HL-60/S4 treated with retinoic acid at 250 ng/mL for 4 days and 3 days (cell line): Measurements from ENCODE around the gene ABCA13.
"Not testable (repeated sequence)": the region's sequence is repeated elsewhere in the genome, so short reads cannot be mapped to it uniquely, and the experiment has no call there.

Experiments used
- in situ Hi-C: fragments of 300-500 bp; cut with MboI; formaldehyde crosslinking; loops from 2 replicates; pipeline ENCODE4 v1.7.0; 2022; ENCODE audit warnings: low sequenced_read_pairs

The ABCA13 gene

GRCh38 chr7:48173313-48173712 lies 2.1 kb downstream of the ABCA13 start:
- in situ Hi-C loops = no loop called here

- in situ Hi-C loops = no loop called here
Observed at GRCh38 chr7:48173756-48174382, 2.6 kb downstream of the ABCA13 start.

- in situ Hi-C loops = no loop called here
Observed at GRCh38 chr7:48175019-48175418, 3.8 kb downstream of the ABCA13 start.

DNA sequence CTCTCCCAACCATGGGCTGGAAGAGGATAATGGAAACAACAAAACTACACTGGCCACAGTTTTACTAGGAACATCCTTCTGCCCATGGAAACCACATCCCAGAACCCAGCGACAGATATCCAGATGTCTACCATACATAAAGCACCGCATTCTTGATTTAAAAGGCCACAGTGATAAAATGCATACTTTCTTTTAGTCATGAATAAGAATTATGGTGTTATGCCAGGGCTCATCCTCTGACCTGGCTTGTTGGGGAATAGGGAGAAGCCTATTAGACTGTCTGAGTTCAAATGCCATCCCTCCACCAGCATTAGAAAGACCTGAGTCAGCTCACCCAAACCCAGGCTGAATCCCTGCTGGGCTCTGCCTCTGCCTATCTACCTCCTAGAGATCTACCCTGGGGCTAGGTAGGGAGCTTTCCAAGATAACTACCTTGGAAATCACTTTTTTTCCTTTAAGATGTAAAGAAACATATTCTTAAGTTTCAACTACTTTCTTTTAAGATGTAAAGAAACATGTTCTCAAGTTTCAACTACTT lies 5.2 kb downstream of the ABCA13 start:
- in situ Hi-C loops = no loop called here

DNA sequence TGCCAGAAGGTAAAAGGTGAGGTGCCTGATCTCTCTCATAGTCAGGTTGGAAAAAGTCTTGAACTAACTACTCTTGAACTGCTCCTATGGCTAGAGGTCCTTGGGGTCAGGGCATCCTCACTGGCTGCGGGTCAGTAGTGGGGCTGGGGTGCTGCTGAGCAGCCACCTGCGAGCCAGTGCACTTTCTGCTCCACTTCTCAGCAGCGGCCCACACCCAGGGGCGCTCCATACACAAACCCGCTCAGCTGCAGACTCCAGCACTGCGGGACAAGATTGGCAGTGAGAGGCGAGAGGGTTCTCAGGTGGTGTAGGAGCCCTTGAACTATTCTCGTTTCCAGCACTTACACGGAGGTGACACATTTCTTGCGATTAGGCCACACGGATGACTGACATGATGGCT lies 6.0 kb downstream of the ABCA13 start:
- in situ Hi-C loops = no loop called here

DNA sequence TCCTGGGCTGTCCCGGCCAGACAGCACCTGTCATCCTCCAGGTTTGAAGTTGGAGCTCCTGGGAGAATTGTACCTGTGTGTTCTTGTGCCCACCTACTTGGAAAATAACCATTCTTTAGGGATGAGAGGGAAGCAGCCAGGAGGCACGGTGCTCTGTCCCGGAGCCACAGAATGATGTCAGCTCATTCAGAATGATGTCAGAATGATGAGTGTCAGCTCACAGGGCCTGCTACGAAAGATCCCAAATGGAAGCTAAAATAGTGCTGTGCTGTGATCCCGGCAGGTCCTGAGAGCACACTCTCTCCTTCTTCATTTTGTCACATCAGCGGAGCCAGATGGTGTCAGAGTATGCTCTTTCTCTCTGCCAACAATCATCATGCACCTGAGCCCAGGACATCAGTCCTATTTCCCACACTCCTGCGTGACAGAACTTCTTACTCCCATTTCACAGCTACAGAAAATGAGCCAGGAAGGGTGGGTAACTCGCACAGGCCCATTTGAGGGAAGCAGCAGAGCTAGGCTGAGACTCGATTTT lies 8.3 kb downstream of the ABCA13 start:
- in situ Hi-C loops = no loop called here

- in situ Hi-C loops = no loop called here
Observed at GRCh38 chr7:48180981-48181380, 9.7 kb downstream of the ABCA13 start.

- in situ Hi-C loops = no loop called here
Observed at GRCh38 chr7:48182718-48183369, 11.6 kb downstream of the ABCA13 start.

DNA sequence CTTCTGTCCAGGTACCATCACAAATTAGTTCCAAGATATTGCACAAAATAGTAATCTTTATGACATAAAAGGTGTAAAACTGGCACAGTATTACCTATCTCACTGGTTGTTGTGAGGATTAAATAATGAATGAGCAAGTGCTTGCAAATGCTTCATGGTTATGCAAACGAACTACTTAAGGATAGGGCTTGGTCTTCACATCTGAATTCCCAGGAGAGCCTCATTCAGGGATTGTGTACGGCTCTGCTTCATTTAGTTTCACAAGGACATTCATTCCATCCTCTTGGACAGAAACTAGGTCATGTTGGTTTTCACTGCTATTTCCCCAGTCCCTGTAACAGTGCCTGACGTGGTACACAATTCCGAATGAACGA lies 12.1 kb downstream of the ABCA13 start:
- in situ Hi-C loops = no loop called here

- in situ Hi-C loops = no loop called here
Observed at GRCh38 chr7:48183965-48184364, 12.7 kb downstream of the ABCA13 start.

GRCh38 chr7:48188776-48189520 lies 17.7 kb downstream of the ABCA13 start:
- in situ Hi-C loops = no loop called here

- in situ Hi-C loops = no loop called here
Observed at GRCh38 chr7:48192996-48193395, 21.7 kb downstream of the ABCA13 start.

DNA sequence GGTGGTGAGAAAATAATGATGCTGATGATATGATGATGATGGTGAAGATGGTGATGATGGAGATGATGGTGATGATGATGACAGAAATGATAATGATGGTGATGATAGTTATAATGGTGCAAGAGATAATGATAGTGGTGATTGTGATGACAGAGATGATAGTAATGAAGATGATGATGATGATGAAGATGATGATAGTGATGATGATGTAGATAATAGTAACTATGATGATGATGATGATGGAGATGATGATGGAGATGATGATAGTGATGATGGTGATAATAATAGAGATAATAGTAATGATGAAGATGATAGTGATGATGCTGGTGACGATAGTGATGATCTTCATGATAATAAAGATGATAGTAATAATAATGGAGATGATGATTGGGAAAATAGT lies 22.2 kb downstream of the ABCA13 start:
- in situ Hi-C loops = no loop called here

DNA sequence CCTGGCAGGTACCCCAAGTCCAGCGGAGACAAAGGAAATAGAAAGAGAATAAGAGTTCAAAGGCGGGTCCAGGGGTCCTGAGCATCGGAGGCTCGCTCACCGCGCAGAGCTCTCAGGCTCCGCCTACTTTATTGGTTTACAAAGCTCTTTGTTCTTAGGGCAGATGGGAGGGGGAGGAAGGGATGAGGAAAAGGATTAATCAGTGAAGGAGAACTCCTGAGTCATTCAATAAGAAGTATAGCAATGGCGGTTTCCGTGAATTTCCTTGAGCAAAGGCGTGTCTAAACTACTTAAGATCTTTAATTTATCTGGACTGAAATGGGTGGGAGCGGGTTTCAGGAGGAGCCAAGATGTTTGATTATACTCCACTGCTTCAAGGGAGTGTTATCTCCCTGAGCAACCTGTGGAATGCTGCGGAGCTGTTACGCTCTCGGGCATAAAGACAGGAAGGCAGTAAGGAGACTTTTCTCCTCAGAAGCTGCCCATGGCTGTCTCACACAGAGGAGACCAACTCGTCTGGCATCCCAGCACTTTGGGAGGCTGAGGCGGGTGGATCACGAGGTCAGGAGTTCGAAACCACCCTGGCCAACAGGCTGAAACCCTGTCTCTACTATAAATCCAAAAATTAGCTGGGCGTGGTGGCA lies 29.8 kb downstream of the ABCA13 start:
- in situ Hi-C loops = not testable (repeated sequence)

- in situ Hi-C loops = not testable (repeated sequence)
Observed at GRCh38 chr7:48202916-48203315, 31.7 kb downstream of the ABCA13 start.

GRCh38 chr7:48207155-48207675 lies 36.0 kb downstream of the ABCA13 start:
- in situ Hi-C loops = no loop called here

DNA sequence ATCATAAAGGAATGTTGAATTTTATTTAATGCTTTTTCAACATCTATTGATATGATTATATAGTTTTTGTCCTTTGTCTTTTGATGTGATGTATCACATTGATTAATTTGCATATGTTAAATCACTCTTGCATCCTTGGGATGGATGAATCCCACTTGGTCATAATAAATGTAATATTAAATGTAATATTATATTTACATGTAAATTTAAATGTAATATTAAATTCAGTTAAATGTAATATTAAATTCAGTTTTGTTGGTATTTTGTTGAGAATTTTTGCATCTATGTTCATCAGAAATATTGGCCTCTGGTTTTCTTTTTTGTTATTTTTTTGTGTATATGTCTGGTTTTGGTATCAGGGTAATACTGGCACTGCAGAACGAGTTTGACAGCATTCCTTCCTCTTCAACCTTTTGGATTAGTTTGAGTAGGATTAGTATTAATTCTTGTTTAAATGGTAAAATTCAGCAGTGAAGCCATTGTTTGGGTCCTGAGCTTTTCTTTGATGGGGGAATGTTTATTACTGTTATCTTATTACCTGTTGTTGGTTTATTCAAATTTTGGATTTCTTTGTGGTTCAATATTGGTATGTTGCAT lies 37.8 kb downstream of the ABCA13 start:
- in situ Hi-C loops = no loop called here

DNA sequence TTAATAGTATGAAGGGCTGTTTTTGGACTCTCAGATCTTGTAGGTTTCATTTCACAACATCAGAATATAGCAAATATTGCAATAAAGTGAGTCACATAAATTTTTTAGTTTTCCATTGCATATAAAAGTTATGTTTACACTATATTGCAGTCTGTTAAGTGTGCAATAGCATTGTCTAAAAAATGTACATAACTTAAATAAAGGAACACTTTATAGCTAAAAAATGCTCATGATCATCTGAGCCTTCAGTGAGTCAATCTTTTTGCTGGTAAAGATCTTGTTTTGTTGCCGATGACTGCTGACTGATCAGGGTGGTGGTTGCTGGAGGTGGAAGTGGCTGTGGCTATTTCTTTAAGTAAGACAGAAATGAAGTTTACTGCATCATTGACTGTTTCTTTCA lies 42.0 kb downstream of the ABCA13 start:
- in situ Hi-C loops = no loop called here

GRCh38 chr7:48217266-48217665 lies 46.0 kb downstream of the ABCA13 start:
- in situ Hi-C loops = no loop called here

GRCh38 chr7:48217753-48218152 lies 46.5 kb downstream of the ABCA13 start:
- in situ Hi-C loops = no loop called here

DNA sequence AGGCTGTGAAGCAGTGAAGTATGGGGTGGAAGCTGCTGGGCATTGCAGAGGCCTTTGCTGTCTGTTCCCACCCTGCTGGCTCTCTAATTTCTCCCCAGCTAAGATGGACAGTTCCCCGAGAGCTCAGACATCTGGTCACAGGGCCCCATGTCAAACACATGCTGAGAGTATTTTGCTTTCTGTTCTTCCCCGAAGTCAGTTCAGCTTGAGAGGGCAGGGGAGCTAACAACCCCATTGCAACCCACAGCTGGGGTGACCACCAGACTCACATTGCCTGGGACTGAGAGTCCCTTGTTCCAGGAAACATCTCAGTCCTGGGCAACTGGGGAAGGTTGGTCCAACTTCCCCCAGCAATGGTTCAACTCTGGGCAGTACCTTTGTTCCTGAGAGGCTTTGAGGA lies 52.8 kb downstream of the ABCA13 start:
- in situ Hi-C loops = no loop called here
